Caco-2 (cell line): ENCODE measurements around the gene ERC1. TPM values are rescaled to one million over a fixed set of nuclear protein-coding genes. Genes with fewer than 3 reads are reported as not detected.
"Not testable (repeated sequence)": the region's sequence is repeated elsewhere in the genome, so short reads cannot be mapped to it uniquely, and the experiment has no call there.

ENCODE experiments used
- BruUV-seq: library from RNA; stranded (reverse); fragments of 400-500 nt; replicated peaks from 2 replicates; lab custom pipeline; 2021; lab: Mats Ljungman, UMichigan
- CTCF ChIA-PET: fragments of 300-600 bp; sonication (Branson Sonifier 250); formaldehyde crosslinking; loops from one replicate; lab custom pipeline; 2022; ENCODE audit warnings: antibody characterized with exemption; lab: Charles Lee
- POLR2A ChIA-PET: fragments of 300-600 bp; sonication (Branson Sonifier 250); formaldehyde crosslinking; loops from one replicate; lab custom pipeline; 2022; ENCODE audit warnings: antibody characterized with exemption; lab: Charles Lee
- DNase-seq, 2 experiments: peaks; one replicate each; pipeline versions ENCODE4 v3.0.0 to v3.0.0-alpha.2; 2020 to 2022
- H3K27me3 ChIP-seq: replicated peaks from 2 replicates; pipeline ENCODE4 v1.6.0; 2011; ENCODE audit warnings: low read length; ENCODE audit not compliant: control insufficient read depth, insufficient read depth
- H3K36me3 ChIP-seq: 2 replicates; pipeline ENCODE4 v1.5.1; 2011; ENCODE audit warnings: low read length; ENCODE audit not compliant: control insufficient read depth, insufficient read depth
- H3K4me1 ChIP-seq: fragments of 250-450 bp; sonication (Bioruptor Pico); 2 replicates; pipeline ENCODE4 v1.5.1; 2020; ENCODE audit warnings: mild to moderate bottlenecking
- H3K4me3 ChIP-seq: 2 replicates; pipeline ENCODE4 v1.5.1; 2011; ENCODE audit warnings: low read depth, mild to moderate bottlenecking, control low read depth, low read length
- H3K9me3 ChIP-seq: fragments of 250-450 bp; sonication (Bioruptor Pico); 2 replicates; pipeline ENCODE4 v1.5.1; 2020; ENCODE audit warnings: mild to moderate bottlenecking, moderate library complexity
- H3K27ac Mint-ChIP-seq: one replicate; pipeline ENCODE4 v1.8.0; 2022; ENCODE audit warnings: mixed read lengths; ENCODE audit not compliant: unreplicated experiment
- H3K27me3 Mint-ChIP-seq: one replicate; pipeline ENCODE4 v1.8.0; 2022; ENCODE audit warnings: mixed read lengths; ENCODE audit not compliant: insufficient read depth, unreplicated experiment
- H3K36me3 Mint-ChIP-seq: one replicate; pipeline ENCODE4 v1.8.0; 2022; ENCODE audit warnings: mild to moderate bottlenecking, mixed read lengths; ENCODE audit not compliant: insufficient read depth, unreplicated experiment
- H3K4me1 Mint-ChIP-seq: one replicate; pipeline ENCODE4 v1.8.0; 2022; ENCODE audit warnings: low read depth, mixed read lengths; ENCODE audit not compliant: unreplicated experiment
- H3K4me3 Mint-ChIP-seq: one replicate; pipeline ENCODE4 v1.8.0; 2022; ENCODE audit warnings: mild to moderate bottlenecking, moderate library complexity, mixed read lengths; ENCODE audit not compliant: unreplicated experiment
- H3K9me3 Mint-ChIP-seq: one replicate; pipeline ENCODE4 v1.8.0; 2022; ENCODE audit warnings: mixed read lengths; ENCODE audit not compliant: unreplicated experiment
- intact Hi-C: fragments of 100-400 bp; cut with micrococcal nuclease; formaldehyde crosslinking; loops from one replicate; pipeline ENCODE4 v1.10.0; 2022; ENCODE audit not compliant: unreplicated experiment
- total RNA-seq: library from RNA; stranded (reverse); gene quantifications from 2 replicates; pipeline ENCODE4 v1.2.3, GENCODE V29; 2022
- TF ChIP-seq, protein P1 (sequence below), 2 experiments: fragments of 200-600 bp in 1 of 2; IDR thresholded peaks; 1 replicate in 1 of 2; 2 replicates in 1 of 2; pipeline versions ENCODE4 v1.5.1 to v1.8.0; 2011 to 2022; ENCODE audit warnings: antibody characterized with exemption in 1 of 2, control low read depth in 1 of 2, inconsistent platforms in 1 of 2, low read depth in 1 of 2, low read length in 1 of 2, mild to moderate bottlenecking in 1 of 2, moderate library complexity in 1 of 2; ENCODE audit not compliant: insufficient read depth in 1 of 2, severe bottlenecking in 1 of 2, unreplicated experiment in 1 of 2

The ERC1 gene
- total RNA-seq, 1 experiment from 2014 or later, result 88.4 TPM

DNA sequence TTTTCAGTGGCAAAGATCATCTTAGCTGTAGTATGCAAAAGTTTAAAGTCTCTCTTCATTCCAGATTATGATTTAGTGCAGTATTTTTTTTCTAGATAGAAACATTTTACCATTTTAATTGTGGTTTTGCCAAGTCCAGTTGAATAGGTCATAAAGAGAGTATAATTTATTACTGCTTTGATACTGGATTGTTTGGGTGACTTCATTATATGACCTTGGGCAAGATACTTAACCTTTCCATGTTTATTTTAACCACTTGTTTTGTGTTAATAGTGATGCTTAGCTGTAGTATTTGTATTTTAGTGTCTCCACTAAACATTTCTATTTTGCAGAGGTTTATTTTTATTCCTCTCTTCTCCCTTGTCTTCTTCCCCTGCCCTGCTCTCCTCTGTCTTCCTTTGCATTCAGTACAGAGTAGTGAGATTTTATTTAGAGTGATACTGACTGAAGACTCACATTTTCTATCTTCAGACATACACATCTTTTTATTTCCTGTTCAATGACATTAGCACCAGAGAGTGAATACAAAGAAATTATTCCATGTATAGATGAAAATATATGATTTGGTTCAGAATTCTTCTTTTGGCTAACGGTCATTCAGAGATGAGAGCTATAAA is 215.2 kb downstream of the ERC1 start:
- no peaks in the 10 kb centered on the region for H3K4me1 ChIP-seq
- TF ChIP-seq, protein P1, sequence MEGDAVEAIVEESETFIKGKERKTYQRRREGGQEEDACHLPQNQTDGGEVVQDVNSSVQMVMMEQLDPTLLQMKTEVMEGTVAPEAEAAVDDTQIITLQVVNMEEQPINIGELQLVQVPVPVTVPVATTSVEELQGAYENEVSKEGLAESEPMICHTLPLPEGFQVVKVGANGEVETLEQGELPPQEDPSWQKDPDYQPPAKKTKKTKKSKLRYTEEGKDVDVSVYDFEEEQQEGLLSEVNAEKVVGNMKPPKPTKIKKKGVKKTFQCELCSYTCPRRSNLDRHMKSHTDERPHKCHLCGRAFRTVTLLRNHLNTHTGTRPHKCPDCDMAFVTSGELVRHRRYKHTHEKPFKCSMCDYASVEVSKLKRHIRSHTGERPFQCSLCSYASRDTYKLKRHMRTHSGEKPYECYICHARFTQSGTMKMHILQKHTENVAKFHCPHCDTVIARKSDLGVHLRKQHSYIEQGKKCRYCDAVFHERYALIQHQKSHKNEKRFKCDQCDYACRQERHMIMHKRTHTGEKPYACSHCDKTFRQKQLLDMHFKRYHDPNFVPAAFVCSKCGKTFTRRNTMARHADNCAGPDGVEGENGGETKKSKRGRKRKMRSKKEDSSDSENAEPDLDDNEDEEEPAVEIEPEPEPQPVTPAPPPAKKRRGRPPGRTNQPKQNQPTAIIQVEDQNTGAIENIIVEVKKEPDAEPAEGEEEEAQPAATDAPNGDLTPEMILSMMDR (IDR thresholded peaks at IDR 0.05; ENCODE audit: insufficient read depth in 1 of 2, low read depth in 1 of 2, low read length in 1 of 2, severe bottlenecking in 1 of 2, unreplicated experiment in 1 of 2), result no peak
- H3K9me3 ChIP-seq, result no peaks in the 10 kb centered on the region
- Mint-ChIP-seq H3K9me3 (no peaks in the 10 kb centered on the region), H3K27me3 (no peaks in the 10 kb centered on the region), H3K27ac (no peak overlapping the region), H3K36me3 (no peaks in the 10 kb centered on the region), H3K4me1 (no peaks in the 10 kb centered on the region), H3K4me3 (no peak overlapping the region)
- no peaks in the 10 kb centered on the region for H3K36me3 ChIP-seq
- H3K27me3 ChIP-seq, result no peaks in the 10 kb centered on the region
- CTCF ChIA-PET, result no interaction called here
- POLR2A ChIA-PET, result no interaction called here
- no peak for DNase-seq
- H3K4me3 ChIP-seq, result no peak overlapping the region
- BruUV-seq, result no TSS peak
- intact Hi-C loops, result no loop called here

DNA sequence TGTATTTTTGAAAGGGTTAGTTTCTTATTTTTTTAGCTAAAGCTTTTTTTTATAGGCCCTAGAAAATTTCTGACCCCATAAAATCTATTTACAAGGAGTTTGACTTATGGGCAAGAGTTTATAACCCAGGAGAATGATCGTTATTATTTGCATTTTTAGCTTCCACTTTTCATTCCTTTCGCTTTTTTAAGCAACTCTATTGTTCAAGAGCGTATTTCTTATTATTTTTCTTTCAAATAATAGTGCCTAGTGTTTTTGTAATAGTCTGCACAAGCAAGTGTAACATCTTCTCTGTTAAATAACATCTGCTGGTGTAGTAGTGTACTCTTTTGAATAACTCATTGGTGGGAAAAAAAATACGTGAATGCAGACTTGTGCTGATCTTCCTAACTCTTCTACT is 216.3 kb downstream of the ERC1 start:
- H3K36me3 Mint-ChIP-seq, result no peaks in the 10 kb centered on the region
- H3K4me1 ChIP-seq, result no peaks in the 10 kb centered on the region
- no peaks in the 10 kb centered on the region for H3K27me3 Mint-ChIP-seq
- H3K9me3 Mint-ChIP-seq, result no peaks in the 10 kb centered on the region
- BruUV-seq, result no TSS peak
- H3K27ac Mint-ChIP-seq, result no peak overlapping the region
- TF ChIP-seq, protein P1 (IDR thresholded peaks at IDR 0.05; ENCODE audit: insufficient read depth in 1 of 2, low read depth in 1 of 2, low read length in 1 of 2, severe bottlenecking in 1 of 2, unreplicated experiment in 1 of 2), result no peak
- ChIA-PET POLR2A (no interaction called here), CTCF (interaction anchor here (0.6 kb wide), 1 partner anchor 593 kb away, joined by 3 read pairs; no protein-coding TSS in a partner anchor)
- no peak overlapping the region for H3K4me3 Mint-ChIP-seq
- DNase-seq, result no peak
- no peak overlapping the region for H3K4me3 ChIP-seq
- H3K27me3 ChIP-seq, result no peaks in the 10 kb centered on the region
- H3K4me1 Mint-ChIP-seq, result no peaks in the 10 kb centered on the region
- intact Hi-C loops, result no loop called here
- no peaks in the 10 kb centered on the region for H3K9me3 ChIP-seq
- H3K36me3 ChIP-seq, result no peaks in the 10 kb centered on the region

DNA sequence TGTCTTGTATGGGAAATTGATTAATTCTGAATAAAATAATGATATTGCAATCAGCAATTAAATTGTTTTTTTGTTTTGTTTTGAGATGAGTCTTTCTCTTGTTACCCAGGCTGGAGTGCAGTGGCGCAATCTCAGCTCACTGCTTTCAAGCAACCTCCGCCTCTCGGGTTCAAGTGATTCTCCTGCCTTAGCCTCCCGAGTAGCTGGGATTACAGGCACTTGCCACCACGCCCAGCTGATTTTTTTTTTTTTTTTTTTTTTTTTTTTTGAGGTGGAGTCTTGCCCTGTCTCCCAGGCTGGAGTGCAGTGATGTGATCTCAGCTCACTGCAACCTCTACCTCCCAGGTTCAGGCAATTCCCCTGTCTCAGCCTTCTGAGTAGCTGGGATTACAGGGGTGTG is 217.7 kb downstream of the ERC1 start:
- H3K27ac Mint-ChIP-seq, H3K36me3 Mint-ChIP-seq, H3K27me3 ChIP-seq, H3K4me3 ChIP-seq, BruUV-seq, intact Hi-C loops, H3K9me3 ChIP-seq, DNase-seq, POLR2A ChIA-PET, H3K4me1 Mint-ChIP-seq, H3K4me3 Mint-ChIP-seq, H3K9me3 Mint-ChIP-seq, H3K4me1 ChIP-seq, H3K27me3 Mint-ChIP-seq, H3K36me3 ChIP-seq: not testable (repeated sequence)
- CTCF ChIA-PET, result interaction anchor here (0.6 kb wide), 1 partner anchor 350 kb away, joined by 7 read pairs; no protein-coding TSS in a partner anchor
